H1 (cell line): Measurements from ENCODE around the gene SPC25. TPM values are rescaled to one million over a fixed set of nuclear protein-coding genes. Genes with fewer than 3 reads are reported as not detected.

ENCODE experiments used
- CTCF ChIA-PET: fragments of 300-600 bp; sonication (Branson Sonifier 250); formaldehyde crosslinking; loops from one replicate; lab custom pipeline; 2021; ENCODE audit not compliant: partially characterized antibody; lab: Charles Lee
- POLR2A ChIA-PET: fragments of 300-600 bp; sonication (Branson Sonifier 250); formaldehyde crosslinking; loops from one replicate; lab custom pipeline; 2021; ENCODE audit warnings: inconsistent platforms; ENCODE audit not compliant: partially characterized antibody; lab: Charles Lee
- DNase-seq, 2 experiments: peaks; one replicate each; pipeline versions ENCODE4 v3.0.0 to v3.0.0-alpha.2; 2010 to 2022; ENCODE audit warnings: low spot score in 2 of 2, low read depth in 1 of 2, mixed read lengths in 1 of 2
- FAIRE-seq: peaks from 2 replicates; lab custom pipeline; 2011; peaks lifted over from hg19 to GRCh38; lab: Jason Lieb, UNC
- H2AFZ ChIP-seq: 2 replicates; pipeline ENCODE4 v1.8.1; 2012; ENCODE audit warnings: low read length, inconsistent platforms
- H2AK5ac ChIP-seq: 2 replicates; pipeline ENCODE4 v1.6.1; 2013; ENCODE audit warnings: low read depth, low read length
- H2BK120ac ChIP-seq: replicated peaks from 2 replicates; pipeline ENCODE3; 2013; ENCODE audit warnings: low read depth, low read length, inconsistent platforms
- H2BK12ac ChIP-seq: 2 replicates; pipeline ENCODE4 v1.6.1; 2013; ENCODE audit warnings: low read depth, low read length
- H2BK15ac ChIP-seq: 2 replicates; pipeline ENCODE4 v1.6.1; 2013; ENCODE audit warnings: low read length
- H2BK20ac ChIP-seq: 2 replicates; pipeline ENCODE4 v1.6.1; 2013; ENCODE audit warnings: low read length
- H2BK5ac ChIP-seq: 2 replicates; pipeline ENCODE4 v1.6.1; 2013; ENCODE audit warnings: low read depth, low read length
- H3K14ac ChIP-seq: 2 replicates; pipeline ENCODE4 v1.6.1; 2013; ENCODE audit warnings: inconsistent platforms; ENCODE audit not compliant: insufficient read length
- H3K18ac ChIP-seq: 2 replicates; pipeline ENCODE4 v1.6.1; 2013; ENCODE audit warnings: low read length; ENCODE audit errors: extremely low read depth
- H3K23ac ChIP-seq: 2 replicates; pipeline ENCODE4 v1.6.1; 2013; ENCODE audit warnings: inconsistent platforms; ENCODE audit not compliant: insufficient read length
- H3K23me2 ChIP-seq: 2 replicates; pipeline ENCODE4 v1.6.1; 2013; ENCODE audit warnings: low read depth, low read length
- H3K27ac ChIP-seq: 2 replicates; pipeline ENCODE4 v1.6.1; 2011; ENCODE audit warnings: low read depth, low read length, inconsistent platforms
- H3K27me3 ChIP-seq, 4 experiments: replicated peaks in 1 of 4; 1 replicate in 1 of 4; 2 replicates in 3 of 4; pipeline versions ENCODE4 v1.6.1 to v1.8.1; 2011 to 2013; ENCODE audit warnings: low read length in 3 of 4, mild to moderate bottlenecking in 3 of 4, inconsistent platforms in 2 of 4, mixed read lengths in 2 of 4, moderate library complexity in 1 of 4; ENCODE audit not compliant: control insufficient read depth in 3 of 4, insufficient read depth in 3 of 4; ENCODE audit errors: extremely low read depth in 1 of 4
- H3K36me3 ChIP-seq, 4 experiments: 2 replicates each; pipeline versions ENCODE4 v1.6.1 to v1.8.1; 2011 to 2013; ENCODE audit warnings: mild to moderate bottlenecking in 4 of 4, low read length in 3 of 4, moderate library complexity in 2 of 4, control low read depth in 1 of 4, inconsistent platforms in 1 of 4; ENCODE audit not compliant: insufficient read depth in 4 of 4, control insufficient read depth in 2 of 4
- H3K4ac ChIP-seq: replicated peaks from 2 replicates; pipeline ENCODE3; 2013; ENCODE audit warnings: low read length, low read depth, mixed read lengths, inconsistent platforms; ENCODE audit not compliant: insufficient read length
- H3K4me1 ChIP-seq, 4 experiments: replicated peaks in 1 of 4; 1 replicate in 1 of 4; 2 replicates in 3 of 4; pipeline versions ENCODE4 v1.6.1 to v1.8.1; 2011 to 2013; ENCODE audit warnings: low read length in 3 of 4, inconsistent platforms in 2 of 4, mixed read lengths in 1 of 4; ENCODE audit not compliant: insufficient read depth in 4 of 4, control insufficient read depth in 3 of 4
- H3K4me2 ChIP-seq, 2 experiments: 2 replicates each; pipeline versions ENCODE4 v1.6.1 to v1.8.1; 2011 to 2013; ENCODE audit warnings: low read depth in 2 of 2, low read length in 2 of 2, control low read depth in 1 of 2, inconsistent platforms in 1 of 2, mild to moderate bottlenecking in 1 of 2; ENCODE audit not compliant: insufficient read depth in 1 of 2
- H3K4me3 ChIP-seq, 4 experiments: fragments of 200-600, 300-600 bp in 1 of 4; sonication (generic), shearing (Covaris generic), sonication (Bioruptor Twin) in 1 of 4; 2 replicates each; pipeline versions ENCODE4 v1.5.1 to v1.8.1; 2011 to 2016; ENCODE audit warnings: low read length in 4 of 4, low read depth in 3 of 4, control low read depth in 2 of 4, inconsistent platforms in 2 of 4, mild to moderate bottlenecking in 2 of 4, mixed read lengths in 1 of 4, moderate library complexity in 1 of 4; ENCODE audit not compliant: insufficient read depth in 2 of 4; ENCODE audit errors: extremely low read depth in 1 of 4
- H3K56ac ChIP-seq: replicated peaks from 2 replicates; pipeline ENCODE3; 2013; ENCODE audit warnings: low read depth, mild to moderate bottlenecking, mixed read lengths, low read length, inconsistent platforms; ENCODE audit not compliant: insufficient read length
- H3K79me1 ChIP-seq: 2 replicates; pipeline ENCODE4 v1.6.1; 2013; ENCODE audit warnings: low read depth, low read length, control low read depth
- H3K79me2 ChIP-seq, 2 experiments: 2 replicates each; pipeline versions ENCODE4 v1.6.1 to v1.8.1; 2012 to 2013; ENCODE audit warnings: low read length in 2 of 2, mild to moderate bottlenecking in 2 of 2, inconsistent platforms in 1 of 2; ENCODE audit not compliant: insufficient read depth in 2 of 2, control insufficient read depth in 1 of 2
- H3K9ac ChIP-seq, 4 experiments: replicated peaks in 1 of 4; 1 replicate in 1 of 4; 2 replicates in 3 of 4; pipeline versions ENCODE4 v1.6.1 to v1.8.1; 2011 to 2013; ENCODE audit warnings: low read depth in 3 of 4, low read length in 3 of 4, control low read depth in 2 of 4, mild to moderate bottlenecking in 2 of 4, moderate library complexity in 2 of 4, inconsistent platforms in 1 of 4; ENCODE audit errors: extremely low read depth in 1 of 4
- H3K9me3 ChIP-seq, 2 experiments: 2 replicates each; pipeline versions ENCODE4 v1.6.1 to v1.8.1; 2012 to 2013; ENCODE audit warnings: mild to moderate bottlenecking in 2 of 2, moderate library complexity in 2 of 2, control low read depth in 1 of 2, inconsistent platforms in 1 of 2, low read depth in 1 of 2, low read length in 1 of 2, mixed read lengths in 1 of 2; ENCODE audit not compliant: insufficient read depth in 2 of 2
- H4K20me1 ChIP-seq, 2 experiments: replicated peaks in 1 of 2; 2 replicates each; pipeline versions ENCODE3 to v1.8.1; 2011 to 2013; ENCODE audit warnings: inconsistent platforms in 2 of 2, low read length in 2 of 2, mild to moderate bottlenecking in 1 of 2; ENCODE audit not compliant: insufficient read depth in 2 of 2, control insufficient read depth in 1 of 2
- H4K5ac ChIP-seq: 2 replicates; pipeline ENCODE4 v1.6.1; 2013; ENCODE audit warnings: low read length, low read depth, mixed read lengths, inconsistent platforms; ENCODE audit not compliant: insufficient read length
- H4K8ac ChIP-seq: 2 replicates; pipeline ENCODE4 v1.8.0; 2013; ENCODE audit warnings: mild to moderate bottlenecking, moderate library complexity, low read length, inconsistent platforms; ENCODE audit not compliant: insufficient read depth; ENCODE audit errors: extremely low read depth
- H4K91ac ChIP-seq: replicated peaks from 2 replicates; pipeline ENCODE3; 2013; ENCODE audit warnings: low read length, mixed read lengths, inconsistent platforms; ENCODE audit not compliant: insufficient read length
- KDM1A ChIP-seq: fragments of 200-600, 300-600 bp; sonication (generic); IDR thresholded peaks from 2 replicates; pipeline ENCODE4 v1.7.1; 2016; ENCODE audit warnings: mild to moderate bottlenecking, low read length, borderline replicate concordance
- WGBS, 2 experiments: shearing (Covaris generic) in 1 of 2; methylation state at CpG; one replicate each; pipeline versions ENCODE4 v1.1.6 to v1.1.7; 2013 to 2015; ENCODE audit warnings: low lambda C conversion rate in 2 of 2, mixed read lengths in 2 of 2, inconsistent platforms in 1 of 2, low coverage in 1 of 2, missing lambda C conversion rate in 1 of 2; ENCODE audit not compliant: insufficient replicate concordance in 2 of 2, insufficient coverage in 1 of 2, insufficient read length in 1 of 2; ENCODE audit errors: extremely low coverage in 1 of 2, missing lambda C conversion rate in 1 of 2; 5-methylcytosine and 5-hydroxymethylcytosine counted together
- polyA plus RNA-seq, 7 experiments: library from polyadenylated mRNA; depleted of rRNA in 3 of 7; stranded (reverse) in 5 of 7; unstranded in 2 of 7; fragments of >200 nt in 5 of 7; fragments of 200-250 nt in 2 of 7; gene quantifications; 1 replicate in 5 of 7; 2 replicates in 1 of 7; 4 replicates in 1 of 7; pipeline versions ENCODE4 v1.2.1 to v1.2.3, GENCODE V29; 2011 to 2013; ENCODE audit warnings: missing spikeins in 2 of 7, mixed read lengths in 2 of 7
- total RNA-seq: library from RNA; stranded (reverse); fragmentation: NEBNext Ultra II Directional; extraction: Animal tissue kit (Norgen Biotek cat#: 25700); gene quantifications from 2 replicates; pipeline ENCODE4 v1.2.1, GENCODE V29; 2021

SPC25 gene
- total and polyA plus RNA-seq, 2 of the 8 experiments (the other 6 are each of a cell fraction or from before 2014, with no cell fraction given): 21.0 to 34.7 TPM

GRCh38 chr2:168892327-168892726 lies 2.1 kb upstream of the SPC25 start:
- ChIA-PET POLR2A (interaction anchor here (1.7 kb wide), 1 partner anchor 14 kb away, joined by 3 read pairs; no protein-coding TSS in a partner anchor), CTCF (interaction anchor here (0.8 kb wide), 1 partner anchor 29 kb away, joined by 3 read pairs; no protein-coding TSS in a partner anchor)
- H2BK12ac ChIP-seq: no peak overlapping the region
- no peak overlapping the region for H4K91ac ChIP-seq
- no peak overlapping the region for H2BK20ac ChIP-seq
- H3K9me3 ChIP-seq: no peaks in the 10 kb centered on the region
- no peak overlapping the region for H2AK5ac ChIP-seq
- H3K79me2 ChIP-seq: peaks cover 0 to 9% of the 10 kb centered on the region in 2 experiments; a peak in 2 of 4 replicates
- H3K23me2 ChIP-seq: peaks cover 7% of the 10 kb centered on the region
- FAIRE-seq (no peak), DNase-seq (no peak)
- H3K79me1 ChIP-seq: no peaks in the 10 kb centered on the region; the same call in 1 of the 2 replicates
- no peak overlapping the region for H3K14ac ChIP-seq
- 80% methylated on average over 3 of the region's 3 CpGs; no CpG with 5 or more reads in 1 of the 2 experiments for WGBS, 2 experiments
- no peaks in the 10 kb centered on the region; a peak in 2 of 7 replicates for H3K4me1 ChIP-seq
- H2BK120ac ChIP-seq: no peak overlapping the region
- no peak overlapping the region for H3K23ac ChIP-seq
- H4K20me1 ChIP-seq: no peaks in the 10 kb centered on the region
- no peak overlapping the region for H3K18ac ChIP-seq
- no peak overlapping the region for H3K9ac ChIP-seq
- H3K4me2 ChIP-seq: no peak overlapping the region
- no peak overlapping the region for H3K56ac ChIP-seq
- no peak overlapping the region for H2BK5ac ChIP-seq
- H3K4me3 ChIP-seq: no peak overlapping the region
- no peak overlapping the region for H2BK15ac ChIP-seq
- no peak overlapping the region for H2AFZ ChIP-seq
- no peak overlapping the region for H3K27ac ChIP-seq
- no peak overlapping the region for H4K5ac ChIP-seq
- no peak overlapping the region for H3K4ac ChIP-seq
- H3K36me3 ChIP-seq: peaks cover 0 to 7% (median 2%) of the 10 kb centered on the region in 4 experiments; a peak in 3 of 8 replicates
- H3K27me3 ChIP-seq: no peaks in the 10 kb centered on the region
- H4K8ac ChIP-seq: no peak overlapping the region
- TF ChIP-seq KDM1A: no peak
